ENCODE data around the gene CHD9.
"Not testable (repeated sequence)": the region's sequence is repeated elsewhere in the genome, so short reads cannot be mapped to it uniquely, and the experiment has no call there.

The CHD9 gene

DNA sequence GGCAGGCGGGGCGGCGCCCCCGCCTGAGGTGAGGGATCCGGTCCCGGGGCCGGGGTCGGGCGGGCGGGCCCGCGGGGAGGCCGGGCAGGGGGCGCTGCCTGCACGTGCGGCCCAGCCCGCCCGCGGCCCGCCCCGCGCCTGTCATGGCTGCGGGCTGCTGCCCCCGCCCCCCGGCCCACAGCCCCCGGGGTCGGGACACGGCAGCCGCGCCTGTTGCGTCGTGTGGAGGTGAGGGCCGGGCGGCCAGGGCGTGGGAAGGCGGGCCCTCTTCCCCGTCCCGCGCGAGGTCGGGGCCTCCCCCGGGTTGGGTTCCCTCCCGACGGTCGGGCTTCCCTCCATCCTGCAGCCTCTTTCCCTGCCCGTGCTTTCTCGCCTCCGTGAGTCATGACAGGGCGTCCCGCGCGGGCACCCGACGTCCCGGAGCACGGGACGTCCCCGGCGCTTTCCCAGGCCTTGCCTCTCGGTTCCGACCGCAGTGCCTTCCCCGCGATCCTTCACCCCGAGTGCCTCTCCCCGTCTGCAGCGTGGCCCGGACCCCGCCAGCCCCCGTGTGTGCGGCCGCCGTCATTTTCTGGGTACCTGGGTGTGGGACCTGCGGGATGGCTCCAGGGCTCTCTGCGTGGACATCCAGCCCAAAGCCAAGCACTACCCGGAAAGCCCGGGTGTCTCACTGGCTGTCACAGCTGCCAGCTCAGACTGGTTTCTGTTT lies 76.7 kb downstream of the CHD9 start:
- peak; percentile 63 for DNase-seq (ENCODE audit: low read depth)

DNA sequence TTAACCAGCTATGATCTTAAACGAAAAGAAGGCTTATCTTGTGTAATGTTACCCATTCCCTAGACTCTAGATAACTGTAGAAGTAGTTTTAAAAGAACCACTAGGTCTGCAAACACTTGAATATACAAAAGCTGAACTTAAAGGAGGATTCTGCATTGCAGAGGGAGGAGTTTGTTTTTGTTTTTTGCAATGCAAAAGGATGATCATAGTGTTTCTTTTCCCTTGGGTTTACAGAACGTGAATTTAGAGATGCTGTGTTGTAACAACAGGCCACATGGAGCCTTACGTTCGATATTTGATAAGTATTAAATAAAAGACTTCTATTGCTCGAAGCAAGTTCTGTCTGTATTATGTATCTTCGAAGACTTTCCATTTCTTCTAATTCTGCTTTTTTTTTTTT lies 77.6 kb downstream of the CHD9 start:
- no peak for DNase-seq (ENCODE audit: low read depth)

DNA sequence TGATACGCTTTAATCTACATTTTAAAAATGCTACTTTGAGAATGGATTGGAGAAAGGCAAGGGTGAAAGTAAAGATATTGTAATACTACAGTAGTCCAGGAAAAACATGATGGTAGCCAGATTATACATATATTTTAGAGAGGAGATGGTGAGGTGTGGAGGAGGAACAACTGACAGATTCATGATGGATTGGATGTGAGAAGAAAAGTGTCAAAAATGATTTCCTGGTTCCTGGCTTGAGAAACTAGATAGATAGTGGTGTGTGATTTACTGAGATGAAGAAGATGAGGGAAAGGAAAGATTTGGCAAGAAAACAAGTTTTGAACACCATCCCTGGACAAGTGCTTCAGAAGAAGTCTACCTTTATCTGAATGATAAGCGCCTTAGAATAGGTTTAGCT lies 80.5 kb downstream of the CHD9 start:
- no peak for DNase-seq (ENCODE audit: low read depth)

DNA sequence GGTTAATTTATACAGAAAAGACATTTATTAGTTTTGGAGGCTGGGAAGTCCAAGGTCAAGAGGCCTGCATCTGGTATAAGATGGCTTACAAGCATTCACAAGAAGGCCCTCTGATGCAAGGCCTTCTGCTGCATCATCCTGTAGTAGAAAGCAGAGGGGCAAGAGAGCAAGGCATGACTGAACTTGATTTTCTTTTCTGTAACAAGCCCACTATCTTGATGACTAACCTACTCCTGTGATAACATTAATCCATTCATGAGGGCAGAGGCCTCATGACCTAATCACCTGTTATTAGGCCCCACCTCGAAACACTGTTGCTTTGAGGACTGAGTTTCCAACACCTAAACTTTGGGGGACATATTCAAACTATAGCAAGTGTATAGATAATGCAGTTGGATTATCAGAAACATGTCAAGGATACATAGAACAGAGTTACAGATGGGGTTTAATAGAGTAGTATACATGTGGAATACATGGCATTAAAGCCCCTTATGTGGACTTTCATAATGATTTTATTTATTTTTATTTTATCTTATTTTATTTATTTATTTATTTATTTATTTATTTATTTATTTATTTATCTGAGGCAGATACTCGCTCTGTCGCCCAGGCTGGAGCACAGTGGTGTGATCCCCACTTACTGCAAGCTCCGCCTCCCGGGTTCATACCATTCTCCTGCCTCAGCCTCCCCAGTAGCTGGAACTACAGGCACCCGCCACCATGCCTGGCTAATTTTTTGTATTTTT lies 88.2 kb downstream of the CHD9 start:
- DNase-seq (ENCODE audit: low read depth) = no peak

DNA sequence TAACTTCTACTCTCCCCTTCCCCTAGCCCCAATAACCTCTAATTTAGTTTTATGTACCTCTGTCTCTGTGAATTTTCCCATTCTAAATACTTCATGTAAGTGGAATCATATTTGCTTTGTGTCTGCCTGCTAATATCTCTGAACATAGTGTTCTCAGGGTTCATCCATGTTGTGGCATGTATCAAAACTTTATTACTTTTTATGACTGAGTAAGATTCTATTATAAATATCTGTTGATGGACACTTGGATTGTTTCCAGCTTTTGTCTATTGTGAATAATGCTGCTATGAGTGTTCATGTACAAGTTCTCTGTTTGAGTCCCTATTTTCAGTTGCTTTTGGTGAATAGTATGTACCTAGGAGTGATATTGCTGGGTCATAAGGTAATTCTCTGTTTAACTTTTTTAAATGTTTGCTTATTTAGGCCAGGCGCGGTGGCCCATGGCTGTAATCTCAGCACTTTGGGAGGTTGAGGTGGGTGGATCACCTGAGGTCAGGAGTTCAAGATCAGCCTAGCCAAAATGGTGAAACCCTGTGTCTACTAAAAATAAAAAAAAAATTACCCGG lies 92.8 kb downstream of the CHD9 start:
- DNase-seq (ENCODE audit: low read depth) = no peak

DNA sequence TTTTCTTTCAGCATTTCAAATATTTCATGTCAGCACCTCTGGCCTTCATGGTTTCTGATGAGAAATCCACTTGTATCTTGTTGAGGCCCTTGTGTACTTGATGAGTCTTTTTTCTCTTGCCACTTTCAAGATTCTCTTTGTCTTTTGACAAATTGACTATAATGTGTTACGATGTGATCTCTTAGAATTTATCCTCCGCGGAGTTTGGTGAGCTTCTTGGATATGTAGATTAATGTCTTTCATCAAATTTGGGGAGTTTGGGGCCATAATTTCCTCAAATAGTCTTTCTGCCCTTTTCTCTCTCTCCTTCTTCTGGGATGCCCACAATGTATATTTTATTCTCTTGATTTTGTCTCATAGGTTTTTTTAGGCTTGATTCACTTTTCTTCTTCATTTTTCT lies 96.0 kb downstream of the CHD9 start:
- DNase-seq (ENCODE audit: low read depth) = no peak

DNA sequence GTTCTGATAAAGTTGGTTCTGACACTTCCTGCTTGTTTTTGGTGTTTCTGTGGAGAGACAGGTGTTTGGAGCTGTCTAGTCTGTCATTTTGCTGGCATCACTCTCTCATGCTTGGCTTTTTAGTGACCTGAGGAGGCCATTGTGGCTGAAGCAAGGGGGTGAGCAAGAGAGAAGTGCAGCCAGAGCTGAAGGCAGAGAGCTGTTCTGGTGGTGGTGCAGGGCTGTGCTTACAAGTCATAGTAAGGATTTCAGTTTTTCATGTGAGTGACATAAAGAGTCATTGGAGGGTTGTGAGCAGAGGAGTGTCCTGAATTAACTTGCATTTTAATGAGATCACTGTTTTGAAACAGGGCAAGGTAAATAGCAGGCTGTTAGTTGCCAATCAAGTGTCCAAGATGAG lies 97.5 kb downstream of the CHD9 start:
- no peak for DNase-seq (ENCODE audit: low read depth)

DNA sequence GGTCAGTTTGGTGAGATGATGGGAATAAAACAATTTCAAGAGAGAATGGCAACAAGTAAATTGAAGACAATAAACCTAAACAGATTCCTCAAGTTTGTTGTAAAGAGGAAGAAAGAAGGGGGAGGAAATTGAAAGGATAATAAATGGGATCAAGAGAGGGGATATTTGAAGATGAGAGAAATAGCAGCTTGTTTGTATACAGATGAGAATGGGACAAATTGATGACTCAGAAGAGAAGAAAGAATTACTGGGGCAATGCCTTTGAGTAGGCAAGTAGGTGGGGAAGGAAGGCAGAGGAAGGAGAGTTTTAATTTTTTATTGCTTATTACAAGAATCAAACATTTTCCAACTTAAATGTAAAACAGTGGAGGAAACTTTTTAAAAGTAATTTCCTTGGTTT lies 98.3 kb downstream of the CHD9 start:
- no peak for DNase-seq (ENCODE audit: low read depth)

DNA sequence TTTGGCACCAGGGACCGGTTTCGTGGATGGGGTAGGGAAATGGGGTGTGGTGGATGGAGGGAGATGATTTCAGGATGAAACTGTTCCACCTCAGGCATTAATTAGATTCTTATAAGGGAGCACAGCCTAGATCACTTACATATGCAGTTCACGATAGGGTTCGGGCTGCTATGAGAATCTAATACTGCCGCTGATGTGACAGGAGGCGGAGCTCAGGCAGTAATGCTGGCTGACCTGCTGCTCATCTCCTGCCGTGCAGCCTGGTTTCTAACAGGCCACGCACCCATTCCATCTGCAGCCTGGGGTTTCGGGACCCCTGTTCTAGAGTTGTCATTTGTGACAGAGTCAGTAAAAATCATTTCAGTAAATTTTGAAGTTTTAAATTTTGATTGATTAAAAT lies 99.7 kb downstream of the CHD9 start:
- DNase-seq (ENCODE audit: low read depth) = no peak

DNA sequence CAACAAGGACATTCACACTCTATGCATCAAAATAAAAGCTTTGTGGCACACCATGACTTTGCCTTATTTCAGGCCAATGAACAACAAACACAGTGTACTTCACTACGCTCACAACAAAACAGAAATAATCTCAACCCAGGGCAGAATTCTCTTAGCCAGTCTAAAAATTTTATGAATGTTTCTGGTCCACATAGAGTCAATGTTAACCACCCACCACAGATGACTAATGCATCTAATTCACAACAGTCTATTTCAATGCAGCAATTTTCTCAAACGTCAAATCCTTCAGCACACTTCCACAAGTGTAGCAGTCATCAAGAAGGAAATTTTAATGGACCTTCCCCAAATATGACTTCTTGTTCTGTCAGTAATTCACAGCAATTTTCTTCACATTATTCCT lies 101.7 kb downstream of the CHD9 start:
- DNase-seq (ENCODE audit: low read depth) = no peak

DNA sequence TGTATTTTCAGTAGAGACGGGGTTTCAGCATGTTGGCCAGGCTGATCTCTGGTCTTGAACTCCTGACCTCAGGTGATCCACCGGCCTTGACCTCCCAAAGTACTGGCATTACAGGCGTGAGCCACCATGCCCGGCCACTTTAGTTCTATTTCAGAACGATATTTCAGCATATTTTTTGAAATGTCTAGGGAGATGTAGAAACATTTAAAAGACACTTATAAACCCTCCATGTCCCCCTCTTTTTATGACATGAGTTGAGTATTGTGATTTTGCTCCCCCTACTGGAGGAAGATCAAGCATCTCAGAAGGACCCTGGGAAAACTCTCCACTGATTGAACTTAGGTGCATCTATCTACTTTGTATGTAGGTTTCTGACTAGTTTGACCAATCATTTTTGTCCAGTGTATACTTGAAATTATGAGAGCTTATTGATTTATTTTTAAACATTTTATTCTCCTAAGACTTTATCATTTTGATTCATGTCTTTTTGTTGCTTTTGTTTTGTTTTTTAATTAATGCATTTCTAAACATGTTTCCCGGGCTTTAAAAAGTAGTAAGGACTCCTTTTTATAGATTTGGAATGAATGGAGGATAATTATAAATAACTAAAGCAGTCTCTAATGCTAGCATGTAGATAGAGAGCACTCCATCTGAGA lies 105.1 kb downstream of the CHD9 start:
- DNase-seq (ENCODE audit: low read depth) = no peak

DNA sequence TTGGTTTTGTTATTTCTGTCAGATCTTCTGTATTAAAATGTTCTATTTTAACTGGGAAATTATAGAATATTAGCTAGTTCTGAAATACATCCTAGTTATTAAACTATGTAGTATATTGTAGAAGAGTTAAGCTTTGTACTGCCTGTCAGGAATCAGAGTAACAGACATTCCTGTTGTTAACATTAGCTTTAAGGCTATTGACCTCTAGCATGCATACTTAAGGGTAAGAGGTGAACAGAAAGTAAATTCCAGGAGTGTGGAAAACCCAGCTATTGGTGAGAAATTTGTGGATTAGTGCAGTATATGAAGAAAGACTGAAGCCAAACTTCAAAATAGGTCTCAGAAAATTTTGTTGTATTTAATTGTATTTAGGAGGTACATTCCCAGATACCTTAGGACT lies 111.3 kb downstream of the CHD9 start:
- DNase-seq (ENCODE audit: low read depth) = no peak

DNA sequence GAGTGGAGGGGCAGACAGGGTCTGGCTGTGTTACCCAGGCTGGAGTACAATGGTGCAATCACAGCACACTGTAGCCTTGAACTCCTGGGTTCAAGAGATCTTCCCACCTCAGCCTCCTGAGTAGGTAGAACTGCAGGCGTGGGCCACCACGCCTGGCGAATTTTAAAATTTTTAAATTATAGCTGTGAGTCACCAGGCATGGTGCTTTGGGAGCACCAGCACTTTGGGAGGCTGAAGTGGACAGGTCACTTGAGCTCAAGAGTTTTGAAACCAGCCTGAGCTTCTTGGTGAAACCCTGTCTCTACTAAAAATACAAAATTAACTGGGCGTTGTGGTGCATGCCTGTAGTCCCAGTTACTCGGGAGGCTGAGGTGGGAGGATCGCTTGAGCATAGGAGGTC lies 114.0 kb downstream of the CHD9 start:
- no peak for DNase-seq (ENCODE audit: low read depth)

DNA sequence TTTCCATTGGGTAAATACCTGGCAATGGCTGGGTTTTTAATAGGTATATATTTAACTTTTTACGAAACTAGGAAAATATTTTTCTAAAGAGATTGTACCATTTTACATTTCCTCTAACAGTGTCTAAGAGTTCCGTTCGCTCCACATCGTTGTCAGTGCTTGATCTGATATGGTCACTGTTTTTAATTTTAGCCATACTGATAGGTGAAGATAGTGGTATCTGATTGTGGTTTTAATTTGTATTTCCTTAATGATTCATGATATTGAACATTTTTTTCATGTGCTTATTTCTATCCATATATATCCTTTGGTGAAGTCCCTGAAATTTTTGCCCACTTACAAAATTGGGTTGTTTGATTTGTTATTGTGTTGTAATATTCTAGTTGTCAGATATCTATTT lies 117.7 kb downstream of the CHD9 start:
- DNase-seq (ENCODE audit: low read depth) = no peak

DNA sequence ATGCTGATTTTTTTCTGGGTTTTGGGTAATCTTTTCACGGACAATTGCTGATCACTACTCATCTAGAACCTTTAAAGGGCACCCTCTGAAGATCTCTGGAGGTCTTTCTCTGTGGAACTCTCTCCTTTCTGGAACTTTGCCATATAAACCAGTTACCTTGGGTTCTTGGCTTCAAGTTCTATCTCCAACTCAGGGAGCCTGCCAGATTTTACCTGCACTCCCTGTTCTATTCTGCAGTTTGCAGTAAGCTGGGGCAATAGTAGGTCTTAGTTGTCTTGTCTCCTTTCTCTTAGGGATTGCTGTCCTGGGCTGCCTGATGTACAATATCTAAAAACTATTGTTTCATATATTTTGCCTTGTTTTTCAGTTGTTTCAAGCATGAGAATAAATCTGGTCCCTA lies 120.3 kb downstream of the CHD9 start:
- DNase-seq (ENCODE audit: low read depth) = no peak

DNA sequence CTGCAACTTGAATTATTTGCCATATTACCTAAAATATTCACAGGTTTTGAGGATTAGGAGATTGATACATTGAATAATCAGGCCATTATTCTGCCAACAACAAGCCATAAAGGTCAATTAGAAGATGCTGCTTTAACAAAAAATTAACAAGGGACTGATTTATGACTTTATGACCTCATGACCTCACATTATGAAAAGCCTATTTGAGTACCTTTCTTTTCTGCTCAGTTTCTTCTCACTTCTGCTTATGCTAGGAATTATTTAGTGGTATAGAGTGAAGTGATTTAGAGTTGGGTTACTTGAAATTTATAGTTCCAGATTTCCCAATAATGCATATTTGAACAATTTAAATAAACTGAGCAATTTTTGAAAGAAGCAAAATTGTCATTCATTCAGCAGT lies 121.6 kb downstream of the CHD9 start:
- no peak for DNase-seq (ENCODE audit: low read depth)

DNA sequence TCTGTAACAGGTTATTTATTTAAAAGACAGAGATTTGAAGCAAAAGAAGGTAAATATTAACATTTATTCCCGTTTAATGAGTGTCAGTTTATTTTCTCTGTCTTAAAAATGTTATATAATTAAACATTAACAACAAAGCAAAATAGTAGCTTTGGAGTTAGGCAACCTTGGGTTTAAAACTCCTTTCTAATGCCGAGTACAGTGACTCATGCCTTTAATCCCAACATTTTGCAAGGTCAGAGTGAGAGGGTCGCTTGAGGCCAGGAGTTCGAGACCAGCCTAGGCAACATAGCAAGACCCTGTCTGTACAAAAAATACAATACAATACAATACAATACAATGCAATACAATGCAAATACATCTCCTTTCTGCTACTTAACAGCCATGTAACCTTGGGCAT lies 128.7 kb downstream of the CHD9 start:
- no peak for DNase-seq (ENCODE audit: low read depth)

DNA sequence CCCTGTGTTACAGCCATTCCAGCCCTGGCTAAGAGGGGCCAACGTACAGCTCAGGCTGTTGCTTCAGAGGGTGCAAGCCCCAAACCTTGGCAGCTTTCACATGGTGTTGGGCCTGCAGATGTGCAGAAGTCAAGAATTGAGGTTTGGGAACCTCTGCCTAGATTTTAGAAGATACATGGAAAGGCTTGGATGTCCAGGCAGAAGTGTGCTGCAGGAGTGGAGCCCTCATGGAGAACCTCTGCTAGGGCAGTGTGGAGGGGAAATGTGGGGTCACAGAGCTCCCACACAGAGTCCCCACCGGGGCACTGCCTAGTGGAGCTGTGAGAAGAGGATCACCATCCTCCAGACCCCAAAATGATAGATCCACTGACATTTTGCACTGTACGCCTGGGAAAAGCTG lies 130.9 kb downstream of the CHD9 start:
- not testable (repeated sequence) for DNase-seq (ENCODE audit: low read depth)

DNA sequence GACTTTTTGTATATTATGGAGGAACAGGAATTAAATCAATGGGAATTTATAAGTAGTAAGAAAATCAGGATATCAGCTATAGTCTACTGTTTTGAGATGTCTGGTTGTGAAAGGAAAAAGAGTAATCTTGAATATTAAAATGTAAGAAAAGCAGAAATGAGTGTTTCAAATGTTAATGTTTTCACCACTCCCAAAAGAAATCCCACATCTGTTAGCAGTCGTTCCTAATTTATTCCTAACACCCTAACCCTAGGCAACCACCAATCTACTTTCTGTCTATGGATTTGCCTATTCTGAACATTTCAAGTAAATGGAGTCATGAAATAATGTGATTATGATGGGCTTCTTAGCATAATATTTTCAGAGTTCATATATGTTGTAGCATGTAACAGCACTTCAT lies 133.0 kb downstream of the CHD9 start:
- no peak for DNase-seq (ENCODE audit: low read depth)

DNA sequence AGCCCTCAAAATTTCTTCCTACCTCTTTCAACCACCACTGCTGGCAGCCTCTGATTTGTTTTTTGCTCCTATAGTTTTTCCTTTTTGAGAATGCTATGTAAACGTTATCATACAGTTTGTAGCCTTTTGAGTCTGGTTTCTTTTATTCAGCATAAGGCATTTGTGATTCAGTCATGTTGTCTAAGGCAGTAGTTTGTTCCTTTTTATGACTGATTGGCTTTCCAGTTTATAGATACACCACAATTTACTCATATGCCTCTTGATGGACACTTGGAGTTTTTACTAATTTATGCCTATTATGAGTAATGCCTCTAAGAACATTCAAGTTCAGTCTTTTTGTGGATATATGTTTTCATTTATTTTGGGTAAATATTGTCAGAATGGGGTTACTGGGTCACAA lies 136.6 kb downstream of the CHD9 start:
- no peak for DNase-seq (ENCODE audit: low read depth)

DNA sequence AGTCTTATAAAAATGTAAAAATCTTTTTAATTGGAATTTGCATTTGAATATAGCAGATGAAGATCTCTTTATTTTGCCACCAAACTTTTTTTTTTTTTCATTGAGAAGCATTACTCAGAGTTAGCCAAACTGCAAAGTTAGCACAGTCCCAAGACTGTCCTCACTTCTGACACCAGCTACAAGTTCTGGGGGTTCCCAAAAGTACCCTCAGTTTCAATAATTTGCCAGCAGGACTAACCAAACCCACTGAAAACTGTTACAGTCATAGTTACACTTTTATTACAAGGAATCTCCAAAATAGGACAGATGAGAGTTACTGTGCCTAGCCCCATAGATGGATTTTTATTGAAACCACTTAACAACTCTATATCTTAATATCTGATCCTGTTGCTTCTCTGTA lies 144.1 kb downstream of the CHD9 start:
- no peak for DNase-seq (ENCODE audit: low read depth)

DNA sequence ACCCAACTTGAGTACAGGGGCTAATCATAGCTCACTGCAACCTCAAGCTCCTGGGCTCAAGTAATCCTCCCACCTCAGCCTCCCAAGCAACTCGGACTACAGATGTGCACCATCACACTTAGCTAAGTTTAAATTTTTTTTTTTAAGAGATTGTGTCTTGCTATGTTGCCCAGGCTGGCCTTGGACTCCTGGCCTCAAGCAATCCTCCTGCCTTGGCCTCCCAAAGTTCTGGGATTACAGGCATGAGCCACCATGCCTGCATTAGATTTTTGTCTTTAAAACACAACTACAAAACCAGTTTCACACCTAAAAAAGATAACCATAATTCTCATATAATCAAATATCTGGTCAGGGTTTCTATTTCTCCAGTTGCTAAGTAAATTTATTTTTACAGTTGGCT lies 147.1 kb downstream of the CHD9 start:
- no peak for DNase-seq (ENCODE audit: low read depth)

DNA sequence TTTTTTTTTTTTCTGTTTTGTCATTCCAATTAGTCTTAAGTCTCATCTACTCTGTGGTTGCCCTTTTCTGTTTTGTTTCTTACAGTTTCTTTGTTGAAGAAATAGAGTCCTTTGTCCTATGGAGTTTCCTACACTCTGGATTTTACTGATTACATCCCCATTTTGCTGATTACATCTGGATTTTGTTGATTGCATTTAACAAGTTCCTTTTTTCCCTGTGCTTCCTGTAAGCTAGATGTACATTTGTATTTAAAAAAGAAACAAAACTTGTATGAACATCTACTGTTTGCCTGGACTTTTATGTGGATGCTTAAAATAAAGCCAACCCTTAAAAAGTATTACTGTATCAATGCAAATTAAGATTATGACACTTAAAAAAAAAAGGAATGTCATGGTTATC lies 147.6 kb downstream of the CHD9 start:
- DNase-seq (ENCODE audit: low read depth) = no peak
